Fibroblast of pulmonary artery (primary cell): Measurements from ENCODE around the gene MAGEL2.

ENCODE experiments used
- DNase-seq: peaks from one replicate; pipeline ENCODE4 v3.0.0-alpha.2; 2010; ENCODE audit warnings: low read depth
- H3K4me3 ChIP-seq: replicated peaks from 2 replicates; pipeline ENCODE4 v1.5.1; 2011; ENCODE audit warnings: low read depth, mild to moderate bottlenecking, control low read depth, low read length, moderate library complexity
- TF ChIP-seq, protein P1 (sequence below): IDR thresholded peaks from 2 replicates; pipeline ENCODE4 v1.5.1; 2011; ENCODE audit warnings: mild to moderate bottlenecking, control low read depth, low read length, inconsistent platforms; ENCODE audit errors: missing control alignments

MAGEL2 gene

GRCh38 chr15:23595368-23595767 lies 52.3 kb downstream of the MAGEL2 start:
- H3K4me3 ChIP-seq, result no peak overlapping the region
- DNase-seq, result no peak
- TF ChIP-seq, protein P1, sequence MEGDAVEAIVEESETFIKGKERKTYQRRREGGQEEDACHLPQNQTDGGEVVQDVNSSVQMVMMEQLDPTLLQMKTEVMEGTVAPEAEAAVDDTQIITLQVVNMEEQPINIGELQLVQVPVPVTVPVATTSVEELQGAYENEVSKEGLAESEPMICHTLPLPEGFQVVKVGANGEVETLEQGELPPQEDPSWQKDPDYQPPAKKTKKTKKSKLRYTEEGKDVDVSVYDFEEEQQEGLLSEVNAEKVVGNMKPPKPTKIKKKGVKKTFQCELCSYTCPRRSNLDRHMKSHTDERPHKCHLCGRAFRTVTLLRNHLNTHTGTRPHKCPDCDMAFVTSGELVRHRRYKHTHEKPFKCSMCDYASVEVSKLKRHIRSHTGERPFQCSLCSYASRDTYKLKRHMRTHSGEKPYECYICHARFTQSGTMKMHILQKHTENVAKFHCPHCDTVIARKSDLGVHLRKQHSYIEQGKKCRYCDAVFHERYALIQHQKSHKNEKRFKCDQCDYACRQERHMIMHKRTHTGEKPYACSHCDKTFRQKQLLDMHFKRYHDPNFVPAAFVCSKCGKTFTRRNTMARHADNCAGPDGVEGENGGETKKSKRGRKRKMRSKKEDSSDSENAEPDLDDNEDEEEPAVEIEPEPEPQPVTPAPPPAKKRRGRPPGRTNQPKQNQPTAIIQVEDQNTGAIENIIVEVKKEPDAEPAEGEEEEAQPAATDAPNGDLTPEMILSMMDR, result no peak

- DNase-seq, result no peak
- TF ChIP-seq, protein P1, result no peak
- H3K4me3 ChIP-seq, result no peak overlapping the region
Measured at GRCh38 chr15:23594252-23594770, 53.4 kb downstream of the MAGEL2 start.
